SK-N-SH treated with all-trans-retinoic acid at 6 μM for 48 hours (cell line): Measurements from ENCODE around the gene ZNF558.

Source experiments
- ATAC-seq: fragments of 200-7000 bp; cut with Tn5 transposase; 3 replicates; pipeline ENCODE4 v1.9.1; 2020; ENCODE audit warnings: mild to moderate bottlenecking, moderate library complexity
- ARNTL ChIP-seq: fragments of 450-650 bp; formaldehyde crosslinking; IDR thresholded peaks from 2 replicates; pipeline ENCODE4 v1.5.0; 2020; ENCODE audit warnings: low read depth, mild to moderate bottlenecking, moderate library complexity, borderline replicate concordance
- BACH2 ChIP-seq: fragments of 250-450 bp; sonication (Bioruptor Pico); IDR thresholded peaks from 2 replicates; pipeline ENCODE4 v1.9.0; 2021; ENCODE audit warnings: mild to moderate bottlenecking, borderline replicate concordance
- CSDC2 ChIP-seq: fragments of 250-450 bp; sonication (Bioruptor Pico); IDR thresholded peaks from 2 replicates; pipeline ENCODE4 v1.5.0; 2020; ENCODE audit warnings: mild to moderate bottlenecking, moderate library complexity
- ESRRG ChIP-seq: fragments of 250-450 bp; sonication (Bioruptor Pico); IDR thresholded peaks from 2 replicates; pipeline ENCODE4 v1.6.1; 2021; ENCODE audit warnings: mild to moderate bottlenecking
- GLIS3 ChIP-seq: fragments of 250-450 bp; sonication (Bioruptor Pico); IDR thresholded peaks from 2 replicates; pipeline ENCODE4 v1.5.0; 2020; ENCODE audit warnings: mild to moderate bottlenecking, moderate library complexity
- ISL1 ChIP-seq: fragments of 250-450 bp; sonication (Bioruptor Pico); IDR thresholded peaks from 2 replicates; pipeline ENCODE4 v2.1.2; 2022; ENCODE audit warnings: mild to moderate bottlenecking, moderate library complexity
- OSR1 ChIP-seq: fragments of 250-450 bp; sonication (Bioruptor Pico); IDR thresholded peaks from 2 replicates; pipeline ENCODE4 v1.8.0; 2022; ENCODE audit warnings: moderate library complexity, mild to moderate bottlenecking, inconsistent platforms
- PPARA ChIP-seq: fragments of 250-450 bp; sonication (Bioruptor Pico); IDR thresholded peaks from 2 replicates; pipeline ENCODE4 v1.5.0; 2020; ENCODE audit warnings: mild to moderate bottlenecking, borderline replicate concordance
- RARB ChIP-seq: fragments of 250-450 bp; sonication (Bioruptor Pico); IDR thresholded peaks from 2 replicates; pipeline ENCODE4 v1.8.0; 2021; ENCODE audit warnings: mild to moderate bottlenecking, moderate library complexity
- SNAI2 ChIP-seq: fragments of 250-450 bp; sonication (Bioruptor Pico); IDR thresholded peaks from 2 replicates; pipeline ENCODE4 v1.5.0; 2020; ENCODE audit warnings: mild to moderate bottlenecking, moderate library complexity
- TCF4 ChIP-seq: fragments of 250-450 bp; sonication (Bioruptor Pico); IDR thresholded peaks from 2 replicates; pipeline ENCODE4 v1.8.0; 2021; ENCODE audit warnings: mild to moderate bottlenecking, moderate library complexity, borderline replicate concordance
- TOX ChIP-seq: fragments of 250-450 bp; sonication (Bioruptor Pico); IDR thresholded peaks from 2 replicates; pipeline ENCODE4 v1.8.0; 2021; ENCODE audit warnings: mild to moderate bottlenecking, moderate library complexity, borderline replicate concordance
- ZC3H10 ChIP-seq: fragments of 250-450 bp; sonication (Bioruptor Pico); IDR thresholded peaks from 2 replicates; pipeline ENCODE4 v1.5.1; 2021; ENCODE audit warnings: mild to moderate bottlenecking, moderate library complexity
- ZFP3 ChIP-seq: fragments of 250-450 bp; sonication (Bioruptor Pico); IDR thresholded peaks from 2 replicates; pipeline ENCODE4 v1.5.0; 2020; ENCODE audit warnings: mild to moderate bottlenecking, moderate library complexity
- ZFP30 ChIP-seq: fragments of 450-650 bp; formaldehyde crosslinking; IDR thresholded peaks from 2 replicates; pipeline ENCODE4 v1.5.0; 2022; ENCODE audit warnings: mild to moderate bottlenecking, moderate library complexity
- ZNF565 ChIP-seq: fragments of 450-650 bp; formaldehyde crosslinking; conservative IDR thresholded peaks from 2 replicates; pipeline ENCODE4 v1.5.0; 2020; ENCODE audit warnings: low read depth, mild to moderate bottlenecking, moderate library complexity
- ZNF70 ChIP-seq: fragments of 450-650 bp; formaldehyde crosslinking; IDR thresholded peaks from 2 replicates; pipeline ENCODE4 v1.5.0; 2020; ENCODE audit warnings: mild to moderate bottlenecking, moderate library complexity
- ZNF8 ChIP-seq: fragments of 450-650 bp; formaldehyde crosslinking; IDR thresholded peaks from 2 replicates; pipeline ENCODE4 v1.5.0; 2020; ENCODE audit warnings: mild to moderate bottlenecking, moderate library complexity
- TF ChIP-seq, protein P1 (sequence below): fragments of 250-450 bp; sonication (Bioruptor Pico); IDR thresholded peaks from 2 replicates; pipeline ENCODE4 v1.5.1; 2020; ENCODE audit warnings: low read depth, mild to moderate bottlenecking, moderate library complexity
- TF ChIP-seq, protein P2 (sequence below): fragments of 250-450 bp; sonication (Bioruptor Pico); IDR thresholded peaks from 2 replicates; pipeline ENCODE4 v1.8.0; 2020; ENCODE audit warnings: mild to moderate bottlenecking, moderate library complexity, borderline replicate concordance
- TF ChIP-seq, protein P3 (sequence below): fragments of 250-450 bp; sonication (Bioruptor Pico); IDR thresholded peaks from 2 replicates; pipeline ENCODE4 v1.5.1; 2021; ENCODE audit warnings: mild to moderate bottlenecking, moderate library complexity
- TF ChIP-seq, protein P4 (sequence below): fragments of 250-450 bp; sonication (Bioruptor Pico); IDR thresholded peaks from 2 replicates; pipeline ENCODE4 v1.5.0; 2020; ENCODE audit warnings: mild to moderate bottlenecking, moderate library complexity

ZNF558 gene

DNA sequence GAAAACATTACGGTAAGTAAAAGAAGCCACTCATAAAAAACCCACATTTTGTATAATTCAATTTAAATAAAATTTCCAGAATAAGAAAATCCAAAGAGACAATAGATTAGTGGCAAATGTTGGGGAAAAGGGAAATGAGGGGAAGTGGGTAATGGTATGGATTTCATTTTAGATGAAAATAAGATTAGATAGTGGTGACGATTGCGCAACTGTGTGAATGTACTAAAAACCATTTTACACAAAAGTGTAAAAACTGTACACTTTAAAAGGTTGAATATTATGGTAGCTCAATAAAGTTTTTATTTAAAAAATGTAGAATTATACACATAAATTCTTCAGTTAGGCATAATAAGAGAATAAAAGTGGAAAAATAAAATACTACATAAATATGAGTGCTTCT is 3.8 kb upstream of the ZNF558 start:
- TF ChIP-seq TCF4 (CRISPR knock-in tag) (no peak), GLIS3 (no peak), TOX (no peak), ZFP3 (CRISPR knock-in tag) (no peak), ARNTL (no peak), ZNF70 (CRISPR knock-in tag) (no peak), ISL1 (CRISPR knock-in tag) (no peak), ZNF565 (CRISPR knock-in tag) (no peak), ZNF8 (no peak), CSDC2 (no peak), OSR1 (no peak), BACH2 (CRISPR knock-in tag) (no peak), ESRRG (CRISPR knock-in tag) (no peak)
- TF ChIP-seq, protein P1, sequence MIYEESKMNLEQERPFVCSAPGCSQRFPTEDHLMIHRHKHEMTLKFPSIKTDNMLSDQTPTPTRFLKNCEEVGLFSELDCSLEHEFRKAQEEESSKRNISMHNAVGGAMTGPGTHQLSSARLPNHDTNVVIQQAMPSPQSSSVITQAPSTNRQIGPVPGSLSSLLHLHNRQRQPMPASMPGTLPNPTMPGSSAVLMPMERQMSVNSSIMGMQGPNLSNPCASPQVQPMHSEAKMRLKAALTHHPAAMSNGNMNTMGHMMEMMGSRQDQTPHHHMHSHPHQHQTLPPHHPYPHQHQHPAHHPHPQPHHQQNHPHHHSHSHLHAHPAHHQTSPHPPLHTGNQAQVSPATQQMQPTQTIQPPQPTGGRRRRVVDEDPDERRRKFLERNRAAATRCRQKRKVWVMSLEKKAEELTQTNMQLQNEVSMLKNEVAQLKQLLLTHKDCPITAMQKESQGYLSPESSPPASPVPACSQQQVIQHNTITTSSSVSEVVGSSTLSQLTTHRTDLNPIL (CRISPR knock-in tag) = no peak
- TF ChIP-seq, protein P2, sequence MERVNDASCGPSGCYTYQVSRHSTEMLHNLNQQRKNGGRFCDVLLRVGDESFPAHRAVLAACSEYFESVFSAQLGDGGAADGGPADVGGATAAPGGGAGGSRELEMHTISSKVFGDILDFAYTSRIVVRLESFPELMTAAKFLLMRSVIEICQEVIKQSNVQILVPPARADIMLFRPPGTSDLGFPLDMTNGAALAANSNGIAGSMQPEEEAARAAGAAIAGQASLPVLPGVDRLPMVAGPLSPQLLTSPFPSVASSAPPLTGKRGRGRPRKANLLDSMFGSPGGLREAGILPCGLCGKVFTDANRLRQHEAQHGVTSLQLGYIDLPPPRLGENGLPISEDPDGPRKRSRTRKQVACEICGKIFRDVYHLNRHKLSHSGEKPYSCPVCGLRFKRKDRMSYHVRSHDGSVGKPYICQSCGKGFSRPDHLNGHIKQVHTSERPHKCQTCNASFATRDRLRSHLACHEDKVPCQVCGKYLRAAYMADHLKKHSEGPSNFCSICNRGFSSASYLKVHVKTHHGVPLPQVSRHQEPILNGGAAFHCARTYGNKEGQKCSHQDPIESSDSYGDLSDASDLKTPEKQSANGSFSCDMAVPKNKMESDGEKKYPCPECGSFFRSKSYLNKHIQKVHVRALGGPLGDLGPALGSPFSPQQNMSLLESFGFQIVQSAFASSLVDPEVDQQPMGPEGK (CRISPR knock-in tag) = no peak
- no peak for ATAC-seq

DNA sequence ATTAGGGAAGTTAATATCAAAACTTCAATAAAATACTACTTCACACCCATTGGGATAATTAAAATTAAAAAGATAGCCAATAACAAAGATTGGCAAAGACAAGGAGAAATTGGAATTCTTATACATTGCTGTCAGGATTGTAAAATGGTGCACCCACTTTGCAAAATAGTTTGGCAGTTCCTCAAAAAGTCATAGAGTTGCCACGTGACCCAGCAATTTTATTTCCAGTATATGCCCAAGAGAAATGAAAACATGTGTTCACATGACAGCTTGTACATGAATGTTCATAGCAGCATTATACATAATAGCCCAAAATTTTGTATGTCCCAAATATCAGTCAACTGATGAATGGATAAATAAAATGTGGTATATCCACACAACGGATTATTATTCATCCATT is 3.3 kb upstream of the ZNF558 start:
- ATAC-seq = no peak
- no peak for TF ChIP-seq ZNF8

DNA sequence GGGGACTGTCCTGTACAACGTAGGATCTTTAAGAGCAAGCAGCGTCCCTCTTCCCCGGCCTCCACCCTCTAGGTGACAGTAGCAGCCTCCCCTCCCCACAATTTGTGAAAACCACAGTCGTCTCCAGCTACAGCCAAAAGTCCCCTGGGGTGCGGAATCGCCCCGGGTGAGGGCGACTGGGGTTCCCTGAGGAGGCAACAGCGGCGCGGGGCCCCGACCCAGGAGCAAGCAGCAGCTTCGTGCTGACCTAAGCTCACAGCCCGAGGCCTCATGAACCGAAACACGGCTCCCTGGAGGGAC is 322 bp downstream of the ZNF558 start:
- TF ChIP-seq ZFP3 (CRISPR knock-in tag) (no peak), ZNF565 (CRISPR knock-in tag) (no peak), RARB (CRISPR knock-in tag) (no peak)
- TF ChIP-seq, protein P3, sequence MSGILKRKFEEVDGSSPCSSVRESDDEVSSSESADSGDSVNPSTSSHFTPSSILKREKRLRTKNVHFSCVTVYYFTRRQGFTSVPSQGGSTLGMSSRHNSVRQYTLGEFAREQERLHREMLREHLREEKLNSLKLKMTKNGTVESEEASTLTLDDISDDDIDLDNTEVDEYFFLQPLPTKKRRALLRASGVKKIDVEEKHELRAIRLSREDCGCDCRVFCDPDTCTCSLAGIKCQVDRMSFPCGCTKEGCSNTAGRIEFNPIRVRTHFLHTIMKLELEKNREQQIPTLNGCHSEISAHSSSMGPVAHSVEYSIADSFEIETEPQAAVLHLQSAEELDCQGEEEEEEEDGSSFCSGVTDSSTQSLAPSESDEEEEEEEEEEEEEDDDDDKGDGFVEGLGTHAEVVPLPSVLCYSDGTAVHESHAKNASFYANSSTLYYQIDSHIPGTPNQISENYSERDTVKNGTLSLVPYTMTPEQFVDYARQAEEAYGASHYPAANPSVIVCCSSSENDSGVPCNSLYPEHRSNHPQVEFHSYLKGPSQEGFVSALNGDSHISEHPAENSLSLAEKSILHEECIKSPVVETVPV = no peak
- peak; percentile 57 for ATAC-seq

DNA sequence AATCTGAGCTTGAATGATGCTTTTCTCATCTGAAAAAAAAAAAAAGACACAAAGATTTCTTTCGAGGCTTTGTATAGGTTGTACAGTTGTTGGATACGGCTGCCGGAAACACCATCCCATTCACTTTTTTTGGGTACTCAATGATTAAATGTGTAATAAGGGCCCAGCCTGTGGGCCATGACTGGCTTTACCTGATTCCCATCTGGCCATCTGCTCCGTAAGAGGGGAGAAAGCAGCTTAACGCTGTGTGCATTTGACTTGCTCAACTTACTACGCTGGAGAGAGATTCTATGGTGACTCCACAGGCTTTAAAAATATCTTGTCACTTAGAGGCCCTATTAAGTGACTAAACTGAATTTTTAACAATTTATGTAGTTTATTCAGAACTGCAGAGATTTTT is 731 bp downstream of the ZNF558 start:
- no peak for TF ChIP-seq ZC3H10 (CRISPR knock-in tag)
- TF ChIP-seq, all 23 proteins: peak for 0
- ATAC-seq = no peak

DNA sequence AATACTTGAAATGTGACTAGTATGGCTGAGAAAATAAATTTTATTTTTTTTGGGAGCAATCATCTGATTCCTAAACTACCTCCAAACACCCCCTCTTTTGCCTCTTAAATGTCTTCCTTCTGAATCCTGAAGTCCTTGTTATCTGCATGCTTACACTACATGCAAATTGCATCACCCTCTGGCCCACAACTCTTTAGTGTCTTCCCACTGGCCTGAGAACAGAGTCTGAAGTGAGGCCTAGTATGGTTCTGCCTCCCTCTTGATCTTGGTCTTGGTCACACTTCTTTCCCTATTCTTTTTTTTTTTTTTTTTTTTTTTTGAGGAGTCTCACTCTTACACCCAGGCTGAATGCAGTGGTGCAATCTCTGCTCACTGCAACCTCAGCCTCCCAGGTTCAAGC is 4.8 kb downstream of the ZNF558 start:
- ATAC-seq = no peak
- TF ChIP-seq RARB (CRISPR knock-in tag) (no peak), ZNF70 (CRISPR knock-in tag) (no peak), SNAI2 (CRISPR knock-in tag) (no peak), ZNF8 (no peak), TCF4 (CRISPR knock-in tag) (no peak), ARNTL (no peak)
- TF ChIP-seq, protein P2 (CRISPR knock-in tag) = no peak
- TF ChIP-seq, protein P3 = no peak

DNA sequence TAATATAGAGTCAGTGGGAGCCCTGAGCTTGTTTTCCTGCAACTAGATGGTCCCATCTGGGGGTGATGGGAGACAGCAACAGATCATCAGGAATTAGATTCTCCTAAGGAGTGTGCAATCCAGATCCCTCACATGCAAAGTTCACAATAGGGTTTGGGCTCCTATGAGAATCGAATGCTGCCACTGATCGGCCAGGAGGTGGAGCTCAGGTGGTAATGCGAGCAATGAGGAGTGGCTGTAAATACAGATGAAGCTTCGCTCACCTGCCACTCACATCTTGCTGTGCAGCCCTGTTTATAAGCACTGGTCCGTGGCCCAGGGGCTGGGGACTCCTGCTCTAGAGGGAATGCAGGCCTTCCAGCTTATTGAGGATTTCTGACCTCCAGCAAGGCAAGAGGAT is 5.7 kb downstream of the ZNF558 start:
- ATAC-seq = no peak
- no peak for TF ChIP-seq SNAI2 (CRISPR knock-in tag)
- TF ChIP-seq PPARA (CRISPR knock-in tag) = no peak
- TF ChIP-seq ZFP30 (CRISPR knock-in tag) = no peak
- TF ChIP-seq, protein P4, sequence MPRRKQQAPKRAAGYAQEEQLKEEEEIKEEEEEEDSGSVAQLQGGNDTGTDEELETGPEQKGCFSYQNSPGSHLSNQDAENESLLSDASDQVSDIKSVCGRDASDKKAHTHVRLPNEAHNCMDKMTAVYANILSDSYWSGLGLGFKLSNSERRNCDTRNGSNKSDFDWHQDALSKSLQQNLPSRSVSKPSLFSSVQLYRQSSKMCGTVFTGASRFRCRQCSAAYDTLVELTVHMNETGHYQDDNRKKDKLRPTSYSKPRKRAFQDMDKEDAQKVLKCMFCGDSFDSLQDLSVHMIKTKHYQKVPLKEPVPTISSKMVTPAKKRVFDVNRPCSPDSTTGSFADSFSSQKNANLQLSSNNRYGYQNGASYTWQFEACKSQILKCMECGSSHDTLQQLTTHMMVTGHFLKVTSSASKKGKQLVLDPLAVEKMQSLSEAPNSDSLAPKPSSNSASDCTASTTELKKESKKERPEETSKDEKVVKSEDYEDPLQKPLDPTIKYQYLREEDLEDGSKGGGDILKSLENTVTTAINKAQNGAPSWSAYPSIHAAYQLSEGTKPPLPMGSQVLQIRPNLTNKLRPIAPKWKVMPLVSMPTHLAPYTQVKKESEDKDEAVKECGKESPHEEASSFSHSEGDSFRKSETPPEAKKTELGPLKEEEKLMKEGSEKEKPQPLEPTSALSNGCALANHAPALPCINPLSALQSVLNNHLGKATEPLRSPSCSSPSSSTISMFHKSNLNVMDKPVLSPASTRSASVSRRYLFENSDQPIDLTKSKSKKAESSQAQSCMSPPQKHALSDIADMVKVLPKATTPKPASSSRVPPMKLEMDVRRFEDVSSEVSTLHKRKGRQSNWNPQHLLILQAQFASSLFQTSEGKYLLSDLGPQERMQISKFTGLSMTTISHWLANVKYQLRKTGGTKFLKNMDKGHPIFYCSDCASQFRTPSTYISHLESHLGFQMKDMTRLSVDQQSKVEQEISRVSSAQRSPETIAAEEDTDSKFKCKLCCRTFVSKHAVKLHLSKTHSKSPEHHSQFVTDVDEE (CRISPR knock-in tag) = no peak
- no peak for TF ChIP-seq CSDC2
- TF ChIP-seq, protein P3 = no peak
- no peak for TF ChIP-seq ISL1 (CRISPR knock-in tag)
- TF ChIP-seq TCF4 (CRISPR knock-in tag) = no peak
- no peak for TF ChIP-seq ZNF70 (CRISPR knock-in tag)
- TF ChIP-seq ZFP3 (CRISPR knock-in tag) = no peak
